GM19397 (cell line): ENCODE data around the gene KRT15.

ENCODE experiments used
- ATAC-seq: cut with Tn5 transposase; IDR thresholded peaks from one replicate; pipeline ENCODE4 v1.9.1; 2021; ENCODE audit warnings: mild to moderate bottlenecking, moderate library complexity; ENCODE audit not compliant: unreplicated experiment

Gene KRT15

GRCh38 chr17:41527063-41528023, 8.7 kb upstream of the KRT15 start:
- ATAC-seq: no peak

- ATAC-seq: no peak
Measured at GRCh38 chr17:41524261-41524660, 5.6 kb upstream of the KRT15 start.

- ATAC-seq: no peak
Measured at GRCh38 chr17:41523787-41524186, 5.1 kb upstream of the KRT15 start.

GRCh38 chr17:41523225-41523593, 4.5 kb upstream of the KRT15 start:
- ATAC-seq: no peak

GRCh38 chr17:41522301-41523224, 3.9 kb upstream of the KRT15 start:
- no peak for ATAC-seq

- no peak for ATAC-seq
Measured at GRCh38 chr17:41521574-41522261, 3.0 kb upstream of the KRT15 start.

- no peak for ATAC-seq
Measured at GRCh38 chr17:41520821-41521521, 2.3 kb upstream of the KRT15 start.

GRCh38 chr17:41519501-41520224, 973 bp upstream of the KRT15 start:
- ATAC-seq: no peak

GRCh38 chr17:41518031-41518430, 659 bp downstream of the KRT15 start:
- no peak for ATAC-seq

GRCh38 chr17:41516830-41517283, 1.8 kb downstream of the KRT15 start:
- no peak for ATAC-seq

- ATAC-seq: no peak
Measured at GRCh38 chr17:41516147-41516829, 2.4 kb downstream of the KRT15 start.

- no peak for ATAC-seq
Measured at GRCh38 chr17:41513168-41513547, 5.5 kb downstream of the KRT15 start.

- no peak for ATAC-seq
Measured at GRCh38 chr17:41512546-41513167, 6.0 kb downstream of the KRT15 start.

GRCh38 chr17:41511716-41512115, 7.0 kb downstream of the KRT15 start:
- no peak for ATAC-seq

GRCh38 chr17:41511116-41511515, 7.6 kb downstream of the KRT15 start:
- no peak for ATAC-seq

GRCh38 chr17:41510251-41511065, 8.2 kb downstream of the KRT15 start:
- ATAC-seq: no peak

GRCh38 chr17:41507315-41507880, 11.3 kb downstream of the KRT15 start:
- no peak for ATAC-seq
